ENCODE results near the gene NMT1. TPM values are rescaled to one million over a fixed set of nuclear protein-coding genes. Genes with fewer than 3 reads are reported as not detected.

NMT1 gene
- total RNA-seq, 1 donor from 2014 or later: 98.8 TPM

DNA sequence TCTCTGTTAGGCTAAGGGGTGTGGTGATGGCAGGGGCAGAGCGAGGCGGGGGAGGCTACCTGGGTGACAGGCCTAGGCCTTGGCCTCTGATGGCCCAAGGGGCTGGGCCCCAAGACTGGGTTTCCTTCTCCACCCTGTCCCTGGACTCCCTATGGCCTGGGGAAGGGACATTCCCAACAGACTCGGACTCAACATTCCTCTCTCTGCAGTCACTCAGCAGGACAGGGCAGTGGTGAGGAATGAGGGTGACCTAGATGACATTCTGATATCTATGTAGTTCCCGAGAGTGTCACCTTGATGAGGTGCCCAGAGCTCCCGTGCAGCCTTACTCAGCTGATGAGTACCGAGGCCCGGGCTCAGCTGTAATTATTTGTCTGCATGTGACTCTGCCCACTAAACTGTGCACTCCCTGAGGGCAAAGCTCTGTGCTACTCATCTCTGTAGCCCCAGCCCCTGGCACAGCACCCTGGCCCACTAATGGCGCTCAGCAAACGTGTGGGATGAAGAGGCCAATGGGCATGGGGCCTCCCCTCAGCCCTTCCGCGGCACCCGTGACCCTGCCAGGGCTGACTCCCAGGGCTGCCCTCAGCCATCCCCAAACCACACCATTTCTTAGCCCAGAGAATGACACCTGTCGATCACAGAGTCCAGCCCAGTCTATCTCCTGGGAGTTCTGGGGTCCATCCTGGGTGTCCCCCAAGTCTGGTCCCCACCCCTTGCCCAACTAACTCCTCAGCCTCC is 69.0 kb downstream of the NMT1 start:
- no peaks in the 10 kb centered on the region for H3K27me3 Mint-ChIP-seq

DNA sequence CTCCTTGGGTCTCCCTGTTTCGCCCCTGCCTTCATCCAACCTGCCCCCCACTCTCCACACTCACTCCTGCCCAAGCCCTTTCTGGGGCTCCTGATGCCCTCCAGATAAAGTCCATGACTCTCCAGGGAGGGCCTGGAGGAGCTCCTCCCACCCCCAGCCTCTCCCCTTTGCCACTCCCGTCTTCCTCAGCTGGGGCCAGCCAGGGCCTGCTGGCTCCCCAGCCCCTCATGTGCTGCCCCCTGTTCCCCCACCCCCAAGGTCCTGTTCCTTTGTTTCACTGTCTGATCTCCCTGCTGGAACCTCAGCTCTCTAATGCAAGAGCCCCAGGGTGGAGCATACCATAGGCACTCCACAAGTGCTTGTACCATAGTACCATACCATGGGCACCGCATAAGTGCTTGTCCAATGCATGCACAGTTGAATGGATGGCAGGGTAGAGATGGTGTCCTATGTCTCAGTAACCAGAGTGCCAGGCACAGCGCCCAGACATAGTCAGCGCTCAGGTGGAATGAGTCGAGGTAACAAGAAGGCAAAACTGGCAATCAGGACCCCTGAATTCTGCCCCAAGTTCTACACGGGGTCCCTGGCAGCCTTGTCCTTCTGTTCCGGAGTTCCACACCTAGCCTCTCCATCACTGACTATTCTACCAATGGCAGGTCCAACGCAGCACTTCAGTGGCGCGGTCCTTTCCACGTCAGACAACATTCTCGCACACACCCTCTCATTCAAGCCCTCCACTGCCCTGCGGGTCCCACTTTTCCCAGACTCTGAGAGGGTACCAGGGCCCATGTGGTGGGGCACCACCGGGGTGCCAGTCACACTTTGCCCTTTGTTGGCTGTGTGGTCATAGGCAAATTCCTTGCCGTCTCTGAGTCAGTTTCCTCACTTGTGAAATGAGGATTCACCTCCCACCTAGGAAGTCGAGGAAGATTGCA is 69.8 kb downstream of the NMT1 start:
- H3K4me1 Mint-ChIP-seq (ENCODE audit: unreplicated experiment): peaks cover 23% of the 10 kb centered on the region
- TF ChIP-seq, protein P1, sequence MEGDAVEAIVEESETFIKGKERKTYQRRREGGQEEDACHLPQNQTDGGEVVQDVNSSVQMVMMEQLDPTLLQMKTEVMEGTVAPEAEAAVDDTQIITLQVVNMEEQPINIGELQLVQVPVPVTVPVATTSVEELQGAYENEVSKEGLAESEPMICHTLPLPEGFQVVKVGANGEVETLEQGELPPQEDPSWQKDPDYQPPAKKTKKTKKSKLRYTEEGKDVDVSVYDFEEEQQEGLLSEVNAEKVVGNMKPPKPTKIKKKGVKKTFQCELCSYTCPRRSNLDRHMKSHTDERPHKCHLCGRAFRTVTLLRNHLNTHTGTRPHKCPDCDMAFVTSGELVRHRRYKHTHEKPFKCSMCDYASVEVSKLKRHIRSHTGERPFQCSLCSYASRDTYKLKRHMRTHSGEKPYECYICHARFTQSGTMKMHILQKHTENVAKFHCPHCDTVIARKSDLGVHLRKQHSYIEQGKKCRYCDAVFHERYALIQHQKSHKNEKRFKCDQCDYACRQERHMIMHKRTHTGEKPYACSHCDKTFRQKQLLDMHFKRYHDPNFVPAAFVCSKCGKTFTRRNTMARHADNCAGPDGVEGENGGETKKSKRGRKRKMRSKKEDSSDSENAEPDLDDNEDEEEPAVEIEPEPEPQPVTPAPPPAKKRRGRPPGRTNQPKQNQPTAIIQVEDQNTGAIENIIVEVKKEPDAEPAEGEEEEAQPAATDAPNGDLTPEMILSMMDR (conservative IDR thresholded peaks at IDR 0.05): no peak
- peak overlapping the region; percentile 74 for H3K27ac Mint-ChIP-seq
- H3K27me3 Mint-ChIP-seq: no peaks in the 10 kb centered on the region
- peak overlapping the region; percentile 79 for H3K4me3 Mint-ChIP-seq
- no peaks in the 10 kb centered on the region for H3K9me3 Mint-ChIP-seq
- peaks cover 3% of the 10 kb centered on the region for H3K36me3 Mint-ChIP-seq
- DNase-seq (ENCODE audit: extremely low spot score, unreplicated experiment): no peak

More for the DNA sequence above, 69.0 kb downstream of the NMT1 start:
- Mint-ChIP-seq H3K36me3 (peaks cover under 1% of the 10 kb centered on the region), H3K9me3 (no peaks in the 10 kb centered on the region), H3K4me3 (peak overlapping the region; percentile 79), H3K4me1 (ENCODE audit: unreplicated experiment) (peaks cover 20% of the 10 kb centered on the region), H3K27ac (peak overlapping the region; percentile 62)
- TF ChIP-seq, protein P1 (conservative IDR thresholded peaks at IDR 0.05): no peak
- no peak for DNase-seq (ENCODE audit: extremely low spot score, unreplicated experiment)

DNA sequence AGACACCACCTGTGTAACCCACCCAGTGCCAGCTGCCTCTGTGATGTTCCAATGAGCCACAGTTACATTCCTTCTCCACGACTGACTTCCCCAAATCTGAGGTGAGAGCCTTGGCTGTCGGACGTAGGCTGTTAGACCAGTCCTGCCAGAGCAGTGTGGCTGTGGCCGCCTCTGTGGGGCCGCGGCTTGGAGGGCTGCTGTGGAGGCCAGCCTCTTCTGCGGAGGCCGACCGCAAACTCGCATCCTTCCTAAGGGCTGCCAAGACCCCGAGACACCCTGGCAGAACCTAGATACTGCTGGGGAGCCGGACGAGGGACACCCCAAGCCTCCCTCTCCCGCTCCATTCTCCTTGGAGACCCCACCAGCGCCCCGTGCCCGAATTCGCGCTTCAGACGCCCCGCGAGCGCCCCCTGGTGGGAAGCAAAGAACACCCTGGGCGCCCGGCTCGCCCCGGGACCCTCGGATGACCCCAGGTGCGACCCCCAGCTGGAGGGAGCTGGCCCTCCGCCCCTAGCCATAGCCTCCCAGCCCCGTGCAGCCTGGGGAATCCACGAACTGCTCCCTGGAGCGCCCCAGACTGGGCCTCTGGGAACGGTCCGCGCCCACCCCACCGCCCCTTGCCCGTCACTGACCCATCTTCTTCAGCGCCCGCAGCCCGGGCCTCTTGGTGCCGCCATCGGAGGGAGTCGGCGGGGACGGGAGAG is 70.7 kb downstream of the NMT1 start:
- peak overlapping the region; percentile 74 for H3K27ac Mint-ChIP-seq
- TF ChIP-seq, protein P1 (conservative IDR thresholded peaks at IDR 0.05): peak; percentile 100
- no peaks in the 10 kb centered on the region for H3K9me3 Mint-ChIP-seq
- H3K4me1 Mint-ChIP-seq (ENCODE audit: unreplicated experiment): peaks cover 23% of the 10 kb centered on the region
- H3K4me3 Mint-ChIP-seq: peak overlapping the region; percentile 79
- peaks cover 3% of the 10 kb centered on the region for H3K36me3 Mint-ChIP-seq
- no peaks in the 10 kb centered on the region for H3K27me3 Mint-ChIP-seq
- DNase-seq (ENCODE audit: extremely low spot score, unreplicated experiment): peak; percentile 86

DNA sequence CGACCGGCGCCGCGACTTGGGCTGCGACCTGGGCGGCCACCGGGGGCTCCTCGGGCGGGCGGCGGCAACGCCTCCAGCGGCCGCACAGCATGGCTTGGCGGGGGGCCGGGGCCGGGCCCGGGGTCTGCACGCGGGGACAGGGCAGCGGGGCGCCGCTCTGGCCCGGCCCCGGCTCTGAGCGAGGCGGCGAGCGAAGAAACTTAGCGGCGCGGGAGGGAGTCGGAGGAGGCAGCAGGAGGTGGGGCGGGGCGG is 71.1 kb downstream of the NMT1 start, which contains the start of gene PLCD3:
Gene PLCD3 (minus strand): TSS at position 196 of the 252 bp plus-strand sequence. CDS start 105 bp downstream, at position 91.
- no peaks in the 10 kb centered on the region for H3K27me3 Mint-ChIP-seq
- peaks cover 3% of the 10 kb centered on the region for H3K36me3 Mint-ChIP-seq
- peak within 1 kb of the TSS; percentile 91 for H3K4me3 Mint-ChIP-seq
- DNase-seq (ENCODE audit: extremely low spot score, unreplicated experiment): no peak
- peak within 1 kb of the TSS; percentile 83 for H3K27ac Mint-ChIP-seq
- no peaks in the 10 kb centered on the region for H3K9me3 Mint-ChIP-seq
- H3K4me1 Mint-ChIP-seq (ENCODE audit: unreplicated experiment): peaks cover 23% of the 10 kb centered on the region
- TF ChIP-seq, protein P1 (conservative IDR thresholded peaks at IDR 0.05): no peak

All from type B pancreatic cell (in vitro differentiated cells).